ENCODE results near the gene PTBP2. TPM values are rescaled to one million over a fixed set of nuclear protein-coding genes. Genes with fewer than 3 reads are reported as not detected.
"Not testable (repeated sequence)": the region's sequence is repeated elsewhere in the genome, so short reads cannot be mapped to it uniquely, and the experiment has no call there.

PTBP2 gene
- total RNA-seq, 1 donor from 2014 or later = 31.5 TPM

DNA sequence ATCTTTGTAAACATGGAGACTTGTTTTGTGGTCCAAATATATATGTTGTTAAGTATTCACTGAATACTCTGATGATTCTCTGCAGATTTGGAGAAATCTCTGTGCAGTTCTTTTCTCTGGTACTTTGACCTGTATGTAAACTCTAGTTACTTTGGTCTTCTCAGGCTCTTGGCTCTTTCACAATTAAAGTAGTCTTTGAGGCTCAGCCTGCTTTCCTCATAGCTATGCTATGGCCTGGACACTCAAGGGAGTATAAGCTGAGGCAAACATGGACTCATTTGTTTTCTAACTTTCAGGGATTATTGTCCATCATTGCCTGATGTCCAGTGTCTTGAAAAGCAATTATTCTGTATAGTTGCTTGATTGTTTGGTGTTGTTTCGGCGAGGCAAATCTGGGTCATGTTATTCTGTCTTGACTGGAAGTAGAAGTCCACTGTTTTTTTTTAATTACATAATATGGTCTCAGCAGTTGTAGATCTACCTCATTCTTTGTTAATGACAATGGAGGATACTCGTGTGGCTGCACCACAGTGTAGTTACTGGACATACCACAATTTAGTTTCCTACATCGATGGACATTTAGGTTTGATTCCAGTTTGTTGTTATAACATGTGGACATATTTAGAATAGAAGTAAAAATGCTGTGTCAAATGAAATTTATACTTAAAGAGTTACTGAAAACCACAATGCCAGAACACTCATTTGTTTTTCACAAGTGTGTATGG lies 9.2 kb downstream of the PTBP2 start:
- no peak for DNase-seq (ENCODE audit: low spot score)

GRCh38 chr1:96741335-96741734 lies 19.8 kb downstream of the PTBP2 start:
- DNase-seq (ENCODE audit: low spot score) = peak; percentile 55

DNA sequence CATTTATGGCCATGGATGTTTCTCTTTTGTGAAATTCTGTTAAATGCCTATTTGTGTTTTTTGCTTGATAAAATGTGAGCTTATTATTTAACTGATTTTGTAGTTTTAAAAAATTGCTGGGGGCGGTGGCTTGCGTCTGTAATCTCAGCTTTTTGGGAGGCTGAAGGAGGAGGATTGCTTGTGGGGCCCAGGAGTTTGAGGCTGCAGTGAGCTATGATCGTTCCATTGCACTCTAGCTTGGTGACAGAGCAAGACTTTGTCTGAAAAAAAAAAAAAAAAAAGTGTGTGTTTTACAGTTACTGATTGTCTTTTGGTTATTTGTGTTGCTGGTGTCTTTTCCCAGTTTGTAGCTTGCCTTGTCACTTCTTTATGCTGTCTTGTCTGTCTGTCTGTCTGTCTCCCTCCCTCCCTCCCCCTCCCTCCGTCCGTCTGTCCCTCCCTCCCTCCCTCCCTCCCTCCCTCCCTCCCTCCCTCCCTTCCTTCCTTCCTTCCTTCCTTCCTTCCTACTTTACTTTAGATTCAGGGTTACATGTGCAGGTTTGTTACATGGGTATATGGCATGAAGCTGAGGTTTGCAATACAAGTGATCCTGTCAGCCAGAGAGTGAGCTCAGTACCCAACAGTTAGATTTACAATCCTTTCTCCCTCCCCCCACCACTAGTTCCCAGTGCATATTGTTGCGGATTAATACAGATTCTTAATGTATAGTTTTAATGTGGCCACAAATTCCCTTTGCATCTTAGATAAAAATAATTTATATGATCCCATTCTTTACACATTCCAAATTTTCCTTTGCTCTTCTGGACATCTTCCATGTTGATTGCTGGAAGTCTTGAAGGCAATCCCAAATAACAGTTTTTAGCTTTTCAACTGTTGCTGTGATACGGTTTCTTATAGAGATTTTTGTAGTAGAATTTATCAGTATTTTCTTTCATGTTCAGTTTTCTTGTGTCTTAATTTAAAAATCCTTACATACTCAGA lies 25.1 kb downstream of the PTBP2 start:
- no peak for DNase-seq (ENCODE audit: low spot score)

DNA sequence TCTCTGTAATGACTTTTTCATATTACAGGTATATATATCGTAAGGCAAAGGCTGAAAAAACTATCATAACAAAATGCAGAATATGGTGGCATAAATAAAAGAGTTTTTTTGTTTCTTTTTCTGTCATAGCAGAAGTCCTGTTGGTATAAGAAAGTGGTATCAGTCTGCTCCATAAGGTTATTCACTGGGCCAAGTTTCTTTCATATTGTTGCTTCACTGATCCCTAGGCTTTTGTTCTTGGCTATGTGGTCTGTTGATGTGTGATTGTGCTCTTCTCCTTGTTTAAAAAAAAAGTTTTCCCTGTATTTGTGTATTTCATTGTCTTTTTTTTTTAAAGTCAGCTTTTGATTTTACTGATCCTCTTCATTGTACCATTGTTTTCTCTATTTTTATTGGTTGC lies 26.0 kb downstream of the PTBP2 start:
- no peak for DNase-seq (ENCODE audit: low spot score)

DNA sequence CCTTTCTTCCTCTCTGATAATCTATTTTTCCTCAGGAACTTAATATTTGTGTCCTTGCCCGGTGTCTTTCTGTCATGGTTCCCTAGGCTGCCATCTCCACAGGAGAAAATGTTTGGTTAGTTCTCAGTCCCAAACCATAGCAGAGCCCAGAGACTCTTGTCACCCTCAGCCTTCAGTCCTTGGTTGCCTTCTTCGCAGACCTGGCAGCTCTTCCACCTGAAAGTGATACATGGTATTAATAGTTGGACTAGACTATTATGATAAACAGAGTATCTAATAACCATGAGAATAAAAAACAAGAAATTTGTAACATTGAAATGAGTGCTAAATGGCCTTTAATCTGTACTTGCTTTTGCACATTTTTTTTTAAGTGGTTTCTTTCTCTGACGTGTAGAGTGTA lies 26.5 kb downstream of the PTBP2 start:
- DNase-seq (ENCODE audit: low spot score) = no peak

DNA sequence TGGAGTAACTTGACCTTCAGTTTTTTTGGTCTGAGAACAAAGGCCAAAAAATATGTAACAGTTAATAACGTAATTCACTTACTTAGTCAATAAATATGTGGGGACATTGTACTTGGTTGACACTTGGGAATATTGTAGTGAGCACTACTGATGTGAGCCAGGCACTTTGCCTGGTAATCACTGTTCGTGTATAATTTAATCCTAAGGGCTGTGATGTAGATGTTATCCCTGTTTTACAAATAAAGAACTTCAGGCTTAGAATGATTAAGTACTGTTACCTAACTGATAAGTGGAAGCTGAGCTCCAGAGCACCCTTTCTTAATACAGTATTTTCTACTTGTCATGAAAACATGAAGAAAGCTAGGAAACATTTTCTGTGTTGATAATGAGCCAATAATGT lies 28.0 kb downstream of the PTBP2 start:
- DNase-seq (ENCODE audit: low spot score) = peak; percentile 77

GRCh38 chr1:96752394-96752793 lies 30.8 kb downstream of the PTBP2 start:
- no peak for DNase-seq (ENCODE audit: low spot score)

DNA sequence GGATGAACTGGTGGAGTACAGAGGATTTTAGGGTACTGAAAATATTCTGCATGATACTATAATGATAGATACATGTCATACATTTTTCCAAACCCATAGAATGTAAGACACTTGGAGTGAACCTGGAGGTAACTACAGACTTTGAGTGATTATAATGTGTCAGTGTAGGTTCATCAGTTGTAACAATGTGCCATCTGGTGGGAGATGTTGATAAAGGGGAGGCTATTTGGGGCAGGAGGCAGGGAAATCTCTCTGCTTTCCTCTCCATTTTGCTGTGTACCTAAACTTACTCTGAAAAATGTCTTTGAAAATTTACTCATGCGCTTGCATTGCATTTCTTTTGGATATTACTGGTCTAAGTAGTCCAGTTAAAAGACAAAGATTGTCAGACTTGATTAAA lies 35.2 kb downstream of the PTBP2 start:
- DNase-seq (ENCODE audit: low spot score) = no peak

DNA sequence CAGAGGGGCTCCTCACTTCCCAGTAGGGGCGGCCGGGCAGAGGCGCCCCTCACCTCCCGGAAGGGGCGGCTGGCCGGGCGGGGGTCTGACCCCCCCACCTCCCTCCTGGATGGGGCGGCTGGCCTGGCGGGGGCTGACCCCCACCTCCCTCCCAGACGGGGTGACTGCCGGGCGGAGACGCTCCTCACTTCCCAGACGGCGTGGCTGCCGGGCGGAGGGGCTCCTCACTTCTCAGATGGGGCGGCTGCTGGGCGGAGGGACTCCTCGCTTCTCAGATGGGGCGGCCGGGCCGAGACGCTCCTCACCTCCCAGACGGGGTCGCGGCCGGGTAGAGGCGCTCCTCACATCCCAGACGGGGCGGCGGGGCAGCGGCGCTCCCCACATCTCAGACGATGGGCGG lies 41.0 kb downstream of the PTBP2 start:
- DNase-seq (ENCODE audit: low spot score) = not testable (repeated sequence)

GRCh38 chr1:96763514-96763913 lies 41.9 kb downstream of the PTBP2 start:
- DNase-seq (ENCODE audit: low spot score) = no peak

- DNase-seq (ENCODE audit: low spot score) = peak; percentile 19
These were observed 42.9 kb downstream of the PTBP2 start for GRCh38 chr1:96764469-96764868.

DNA sequence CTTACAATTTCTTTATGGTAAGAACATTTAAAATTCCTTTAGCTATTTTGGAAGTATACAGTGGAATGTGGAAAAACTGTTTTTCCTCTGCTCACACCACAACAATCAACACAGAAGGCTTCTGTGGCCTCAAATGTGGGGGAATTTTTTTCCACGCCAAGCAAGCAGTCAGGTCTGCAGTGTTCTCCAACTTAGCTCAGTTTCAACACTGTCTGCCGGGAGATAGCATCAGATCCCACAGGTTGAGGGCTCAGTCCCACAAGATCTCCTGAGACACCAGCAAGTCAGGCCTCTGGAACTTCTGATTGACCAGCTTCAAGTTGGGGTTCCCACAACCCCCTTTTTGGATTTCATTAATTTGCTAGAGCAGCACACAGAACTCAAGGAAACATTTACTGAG lies 50.3 kb downstream of the PTBP2 start:
- DNase-seq (ENCODE audit: low spot score) = no peak

DNA sequence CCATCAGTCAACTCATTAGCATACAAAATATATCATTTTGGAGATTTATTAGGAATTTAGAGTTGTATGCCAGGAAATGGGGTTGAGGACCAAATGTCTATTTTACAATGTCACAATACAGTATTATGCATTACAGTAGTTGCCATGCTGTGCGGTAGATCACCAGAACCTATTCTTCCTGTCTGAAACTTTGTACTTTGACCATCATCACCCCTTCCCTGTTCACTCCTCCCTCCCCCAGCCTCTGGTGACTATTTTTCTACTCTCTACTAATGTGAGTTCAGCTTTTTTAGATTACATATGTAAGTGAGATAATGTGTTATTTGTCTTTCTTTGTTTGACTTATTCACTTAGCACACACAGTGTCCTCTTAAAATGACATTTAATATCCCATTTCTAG lies 50.8 kb downstream of the PTBP2 start:
- DNase-seq (ENCODE audit: low spot score) = no peak

DNA sequence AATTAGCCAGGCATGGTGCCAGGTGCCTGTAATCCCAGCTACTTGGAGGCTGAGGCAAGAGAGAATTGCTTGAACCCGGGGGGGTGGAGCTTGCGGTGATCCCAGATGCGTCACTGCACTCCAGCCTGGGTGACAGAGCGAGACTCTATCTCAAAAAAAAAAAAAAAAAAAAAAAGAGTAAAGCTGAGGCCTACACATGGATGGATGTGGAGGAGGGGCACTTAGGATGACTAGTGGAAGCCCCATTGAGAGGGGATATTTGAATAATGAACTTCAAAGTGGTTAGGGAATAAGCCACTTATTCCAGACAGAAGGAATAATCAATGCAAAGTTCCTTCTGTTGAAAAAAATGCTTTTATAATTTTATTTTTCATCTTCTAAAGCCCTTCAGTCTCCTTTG lies 51.4 kb downstream of the PTBP2 start:
- no peak for DNase-seq (ENCODE audit: low spot score)

- no peak for DNase-seq (ENCODE audit: low spot score)
These were observed 60.6 kb downstream of the PTBP2 start for GRCh38 chr1:96782206-96782605.

GRCh38 chr1:96782856-96783255 lies 61.3 kb downstream of the PTBP2 start:
- peak; percentile 59 for DNase-seq (ENCODE audit: low spot score)

- DNase-seq (ENCODE audit: low spot score) = no peak
These were observed 69.0 kb downstream of the PTBP2 start for GRCh38 chr1:96790599-96790998.

GRCh38 chr1:96792220-96792619 lies 70.6 kb downstream of the PTBP2 start:
- no peak for DNase-seq (ENCODE audit: low spot score)

DNA sequence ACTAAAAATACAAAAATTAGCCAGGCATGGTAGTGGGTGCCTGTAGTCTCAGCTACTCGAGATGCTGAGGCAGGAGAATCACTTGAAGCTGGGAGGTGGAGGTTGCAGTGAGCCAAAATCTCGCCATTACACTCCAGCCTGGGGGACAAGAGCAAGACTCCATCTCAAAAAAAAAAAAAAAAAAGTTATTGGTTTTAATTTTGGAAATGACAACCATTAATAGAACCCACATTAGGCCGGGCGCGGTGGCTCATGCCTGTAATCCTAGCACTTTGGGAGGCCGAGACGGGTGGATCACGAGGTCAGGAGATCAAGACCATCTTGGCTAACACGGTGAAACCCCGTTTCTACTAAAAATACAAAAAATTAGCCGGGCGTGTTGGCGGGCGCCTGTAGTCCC lies 80.1 kb downstream of the PTBP2 start:
- not testable (repeated sequence) for DNase-seq (ENCODE audit: low spot score)

DNA sequence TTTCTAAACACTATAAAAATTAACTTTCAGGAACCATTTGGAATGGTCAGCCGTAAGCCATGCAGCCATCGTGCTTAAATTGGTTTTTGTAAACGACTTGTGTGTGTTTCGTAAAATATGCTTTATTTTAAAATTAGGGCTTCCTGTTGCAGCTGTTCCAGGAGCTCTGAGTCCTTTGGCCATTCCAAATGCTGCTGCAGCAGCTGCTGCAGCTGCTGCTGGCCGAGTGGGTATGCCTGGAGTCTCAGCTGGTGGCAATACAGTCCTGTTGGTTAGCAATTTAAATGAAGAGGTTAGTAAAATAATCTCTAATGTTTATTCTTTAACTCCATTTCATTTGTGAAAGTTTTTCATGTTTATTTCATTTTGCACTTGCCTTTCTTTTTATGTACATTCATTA lies 83.1 kb downstream of the PTBP2 start:
- DNase-seq (ENCODE audit: low spot score) = no peak

- no peak for DNase-seq (ENCODE audit: low spot score)
These were observed 86.6 kb downstream of the PTBP2 start for GRCh38 chr1:96808191-96808590.

DNA sequence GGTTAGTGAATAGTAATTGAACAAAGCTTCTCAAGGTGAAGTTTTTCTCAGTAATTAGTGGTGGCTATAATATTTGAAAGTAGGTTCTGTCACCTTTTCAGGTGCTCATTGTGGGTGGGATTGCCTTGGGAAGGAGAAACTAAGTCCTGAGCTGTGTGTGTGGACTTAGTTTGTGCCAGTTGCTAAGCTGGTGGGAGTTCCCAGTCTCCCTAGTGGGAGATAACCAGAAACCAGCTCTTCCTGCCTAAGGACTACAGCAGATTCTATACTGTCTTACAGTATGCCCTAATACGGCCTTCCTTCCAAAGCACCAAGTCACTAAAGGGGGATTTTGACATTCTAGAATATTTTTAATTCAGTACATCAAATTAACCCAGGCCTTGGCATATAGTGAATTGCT lies 94.3 kb downstream of the PTBP2 start:
- DNase-seq (ENCODE audit: low spot score) = no peak

DNA sequence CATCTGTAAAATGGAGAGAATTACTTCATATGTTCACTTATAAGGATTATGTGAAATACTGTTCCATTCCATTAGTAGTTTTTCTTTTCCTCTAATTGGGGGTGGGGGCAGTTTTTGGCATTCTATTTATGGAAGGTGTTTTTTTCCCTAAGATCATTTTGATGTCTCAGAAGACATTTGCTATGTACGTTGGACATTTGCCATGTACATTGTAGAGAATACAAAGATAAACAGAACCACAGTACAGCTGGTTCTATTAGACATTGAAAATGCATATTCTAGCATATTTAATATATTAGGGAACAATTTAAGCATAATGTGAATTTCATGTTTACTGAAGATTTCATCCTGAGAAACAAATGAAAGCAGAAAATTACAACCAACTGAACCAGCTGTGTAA lies 98.5 kb downstream of the PTBP2 start:
- DNase-seq (ENCODE audit: low spot score) = no peak

Measured in umbilical cord (tissue), 2 donors.